Small intestine (tissue), 7 donors: Measurements from ENCODE around the gene ZYX. TPM values are rescaled to one million over a fixed set of nuclear protein-coding genes. Genes with fewer than 3 reads are reported as not detected.

ENCODE experiments used
- DNase-seq, 2 donors: peaks; one replicate each; pipeline versions ENCODE4 v3.0.0 to v3.0.0-alpha.2; 2013
- FAIRE-seq: peaks from 2 replicates; lab custom pipeline; 2012; peaks lifted over from hg19 to GRCh38; lab: Jason Lieb, UNC
- H3K27ac ChIP-seq, 3 donors: one replicate each; pipeline ENCODE4 v1.5.1; 2013; ENCODE audit warnings: low read length in 2 of 3, mild to moderate bottlenecking in 2 of 3, control low read depth in 1 of 3, inconsistent platforms in 1 of 3, low read depth in 1 of 3, moderate library complexity in 1 of 3
- H3K27me3 ChIP-seq, 3 donors: one replicate each; pipeline ENCODE4 v1.6.1; 2013; ENCODE audit warnings: low read length in 3 of 3, inconsistent platforms in 1 of 3; ENCODE audit not compliant: control insufficient read depth in 3 of 3, insufficient read depth in 3 of 3
- H3K36me3 ChIP-seq, 3 donors: one replicate each; pipeline ENCODE4 v1.6.1; 2013; ENCODE audit warnings: low read length in 3 of 3, inconsistent platforms in 1 of 3, low read depth in 1 of 3, mild to moderate bottlenecking in 1 of 3, moderate library complexity in 1 of 3; ENCODE audit not compliant: control insufficient read depth in 3 of 3, insufficient read depth in 2 of 3
- H3K4me1 ChIP-seq, 3 donors: one replicate each; pipeline ENCODE4 v1.6.1; 2013; ENCODE audit warnings: low read length in 2 of 3, inconsistent platforms in 1 of 3, low read depth in 1 of 3, mild to moderate bottlenecking in 1 of 3, moderate library complexity in 1 of 3; ENCODE audit not compliant: control insufficient read depth in 3 of 3, insufficient read depth in 2 of 3
- H3K4me3 ChIP-seq, 3 donors: one replicate each; pipeline ENCODE4 v1.5.1; 2013; ENCODE audit warnings: low read length in 3 of 3, control low read depth in 1 of 3, inconsistent platforms in 1 of 3, low read depth in 1 of 3, mild to moderate bottlenecking in 1 of 3, moderate library complexity in 1 of 3
- H3K9me3 ChIP-seq, 2 donors: one replicate each; pipeline ENCODE4 v1.6.1; 2013; ENCODE audit warnings: low read depth in 1 of 2, low read length in 1 of 2; ENCODE audit not compliant: control insufficient read depth in 2 of 2, insufficient read depth in 1 of 2
- WGBS, 3 donors: extraction: QIAGEN DNeasy Blood & Tissue Kit; methylation state at CpG; one replicate each; pipeline ENCODE4 v1.1.7; 2013; 5-methylcytosine and 5-hydroxymethylcytosine counted together
- polyA plus RNA-seq, 4 donors: library from polyadenylated mRNA; stranded (reverse) in 3 of 4; unstranded in 1 of 4; fragments of 200-250 nt in 3 of 4; fragments of 120-200 nt in 1 of 4; gene quantifications; one replicate each; pipeline versions ENCODE4 v1.2.1 to v1.2.3, GENCODE V29; 2013
- donor health status: healthy with polysubstance abuse.
- donor health status: control.
- donor health status: control.
- donor health status: Bipolar disorder and iron deficiency.
- donor health status: healthy.

Gene ZYX
- polyA plus RNA-seq, 4 donors, result 50.3 to 77.1 (median 62.0) TPM

DNA sequence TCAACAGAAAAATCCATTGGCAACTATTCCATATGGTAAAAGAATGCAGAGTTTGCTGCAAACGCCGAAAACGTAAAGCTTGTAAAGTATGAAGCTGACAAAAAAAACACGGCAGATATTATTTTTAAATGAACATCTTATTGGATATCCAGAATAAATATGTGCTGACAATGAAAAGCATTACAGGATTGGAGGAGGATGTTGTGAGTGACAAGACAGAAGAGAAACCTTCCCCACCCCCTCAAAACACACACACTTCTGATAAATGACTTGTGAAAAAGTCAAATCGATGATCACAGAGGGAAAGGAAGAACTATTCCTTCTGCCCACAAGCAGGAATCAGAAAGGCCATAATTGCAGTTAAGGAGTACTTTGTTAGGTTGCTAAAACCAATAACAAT lies 33.2 kb upstream of the ZYX start:
- FAIRE-seq, result no peak
- no peak overlapping the region for H3K27ac ChIP-seq
- no peak for DNase-seq
- 56 to 79% (median 64%) methylated on average over 5 of the region's 5 CpGs for WGBS, 3 donors
- H3K27me3 ChIP-seq, result peaks cover 0 to 16% (median 0%) of the 10 kb centered on the region in 3 donors
- H3K9me3 ChIP-seq, result no peaks in the 10 kb centered on the region
- H3K4me1 ChIP-seq, result peaks cover 0 to 3% (median 0%) of the 10 kb centered on the region in 3 donors
- H3K4me3 ChIP-seq, result no peak overlapping the region
- no peaks in the 10 kb centered on the region for H3K36me3 ChIP-seq

DNA sequence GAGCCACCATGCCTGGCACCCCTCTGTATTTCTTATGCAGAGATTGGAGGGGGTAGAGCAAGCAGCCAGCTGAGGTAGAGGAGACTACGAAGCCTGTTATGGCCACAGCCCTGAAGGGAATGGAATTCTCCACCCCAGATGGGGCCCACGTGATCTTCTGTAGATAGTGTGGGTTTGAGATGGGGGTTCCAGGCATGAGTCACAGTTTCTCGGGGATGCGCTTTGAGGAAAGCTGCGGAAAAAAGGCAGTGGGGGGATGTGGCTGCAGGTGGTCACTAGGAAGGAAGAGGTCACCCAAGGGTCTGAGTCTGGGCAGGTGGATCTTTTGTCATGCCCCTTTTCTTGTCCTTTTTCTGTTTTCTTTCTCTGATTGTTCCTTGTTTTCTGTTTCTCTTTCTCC lies 30.1 kb upstream of the ZYX start:
- no peak for FAIRE-seq
- Histone ChIP-seq H3K9me3 (no peaks in the 10 kb centered on the region), H3K27me3 (peaks cover 0 to 6% (median 0%) of the 10 kb centered on the region in 3 donors), H3K4me3 (no peak overlapping the region), H3K36me3 (no peaks in the 10 kb centered on the region), H3K4me1 (no peaks in the 10 kb centered on the region), H3K27ac (no peak overlapping the region)
- no peak for DNase-seq
- WGBS, 3 donors, result 61 to 66% (median 64%) methylated on average over 5 of the region's 5 CpGs

DNA sequence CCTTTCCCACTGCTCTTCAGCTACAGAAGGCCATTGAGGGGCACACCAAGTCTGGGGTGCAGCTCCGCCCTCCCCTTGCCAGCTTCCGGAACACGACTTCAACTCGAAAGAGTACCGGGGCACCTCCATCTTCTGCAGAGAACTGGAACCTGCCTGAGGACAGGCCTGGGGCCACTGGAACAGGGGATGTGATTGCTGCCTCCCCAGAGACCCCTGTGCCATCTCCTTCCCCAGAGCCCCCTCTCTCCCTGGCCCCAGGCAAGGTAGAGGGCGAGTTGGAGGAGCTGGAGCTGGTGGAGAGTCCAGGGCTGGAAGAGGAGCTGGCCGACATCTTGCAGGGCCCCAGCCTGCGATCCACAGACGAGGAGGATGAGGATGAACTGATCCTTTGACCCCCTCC lies 29.6 kb upstream of the ZYX start:
- no peaks in the 10 kb centered on the region for H3K36me3 ChIP-seq
- no peak for DNase-seq
- 90 to 96% (median 91%) methylated on average over 9 of the region's 9 CpGs for WGBS, 3 donors
- no peaks in the 10 kb centered on the region for H3K4me1 ChIP-seq
- no peak for FAIRE-seq
- no peak overlapping the region for H3K27ac ChIP-seq
- no peaks in the 10 kb centered on the region for H3K9me3 ChIP-seq
- peaks cover 0 to 6% (median 0%) of the 10 kb centered on the region in 3 donors for H3K27me3 ChIP-seq
- no peak overlapping the region for H3K4me3 ChIP-seq

DNA sequence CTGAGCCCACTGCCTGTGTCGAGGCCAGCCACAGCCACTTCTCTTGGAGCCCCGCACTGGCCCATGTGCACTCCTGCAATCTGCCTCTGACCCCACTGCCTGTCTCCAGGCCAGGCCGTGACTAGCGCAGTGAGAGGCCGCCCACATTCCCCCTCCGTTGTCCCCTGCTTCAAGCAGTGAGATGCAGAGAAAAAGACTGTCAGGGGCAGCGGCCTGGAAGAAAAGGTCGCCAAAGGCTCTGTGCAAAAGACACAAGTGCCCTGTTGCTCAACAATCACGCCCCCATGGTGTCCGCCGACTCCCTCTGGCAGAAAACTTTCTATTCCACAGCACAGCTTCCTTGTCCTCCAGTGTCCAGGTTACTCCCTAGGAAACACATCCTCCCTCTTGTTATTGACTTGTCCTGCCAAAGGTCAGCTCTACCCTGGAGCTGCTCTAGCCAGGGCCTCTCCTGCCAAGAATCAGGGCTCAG lies 28.6 kb upstream of the ZYX start:
- no peaks in the 10 kb centered on the region for H3K4me1 ChIP-seq
- no peaks in the 10 kb centered on the region for H3K36me3 ChIP-seq
- H3K9me3 ChIP-seq, result no peaks in the 10 kb centered on the region
- peaks cover 0 to 5% (median 0%) of the 10 kb centered on the region in 3 donors for H3K27me3 ChIP-seq
- H3K27ac ChIP-seq, result no peak overlapping the region
- FAIRE-seq (no peak), DNase-seq (no peak)
- 87 to 95% (median 92%) methylated on average over 10 to 11 of the region's 11 CpGs for WGBS, 3 donors
- H3K4me3 ChIP-seq, result no peak overlapping the region

DNA sequence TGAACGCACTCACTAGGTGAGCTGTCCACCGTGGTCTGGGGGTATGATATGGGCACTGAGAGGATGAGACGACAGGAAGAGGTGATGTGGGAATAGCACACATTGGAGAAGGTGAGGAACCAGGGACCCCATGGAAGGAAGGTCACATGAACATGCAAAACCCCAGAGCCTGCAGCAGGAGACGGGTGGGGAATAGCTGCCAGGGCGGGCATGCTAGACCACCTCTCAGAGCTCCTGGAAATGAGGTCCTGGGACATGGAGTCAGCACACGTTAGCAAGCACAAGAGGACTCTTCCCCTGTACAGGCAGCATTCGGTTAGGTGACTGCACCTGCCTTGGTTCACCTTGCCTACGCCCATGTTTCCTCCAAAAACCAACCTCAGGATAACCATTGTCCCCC lies 26.8 kb upstream of the ZYX start:
- no peak overlapping the region for H3K27ac ChIP-seq
- DNase-seq (no peak), FAIRE-seq (no peak)
- H3K36me3 ChIP-seq, result no peaks in the 10 kb centered on the region
- no peaks in the 10 kb centered on the region for H3K4me1 ChIP-seq
- WGBS, 3 donors, result 76 to 91% (median 89%) methylated on average over 8 of the region's 8 CpGs
- H3K4me3 ChIP-seq, result no peak overlapping the region
- H3K27me3 ChIP-seq, result peaks cover 0 to 7% (median 0%) of the 10 kb centered on the region in 3 donors
- H3K9me3 ChIP-seq, result no peaks in the 10 kb centered on the region

DNA sequence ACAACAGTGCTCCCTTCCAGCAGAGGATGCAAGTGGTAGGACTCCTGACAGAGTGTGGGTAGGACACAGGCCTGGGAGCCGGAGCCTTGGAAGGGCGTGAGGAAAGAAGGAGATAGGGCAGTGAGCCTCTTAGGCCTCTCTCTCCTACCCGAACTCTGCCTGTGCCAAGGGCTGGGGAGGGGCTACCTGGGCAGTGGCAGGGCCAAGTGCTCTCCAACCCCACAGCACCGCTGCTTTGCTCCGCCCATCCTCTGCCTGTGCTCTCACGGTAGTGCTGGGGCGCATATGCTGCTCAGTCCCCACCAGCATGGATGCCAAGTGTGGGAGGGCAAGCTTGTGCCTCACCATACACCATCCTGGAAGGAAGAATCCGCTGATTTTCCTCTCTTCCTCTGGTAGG lies 26.2 kb upstream of the ZYX start:
- WGBS, 3 donors, result 44 to 80% (median 66%) methylated on average over 8 of the region's 8 CpGs
- DNase-seq (no peak), FAIRE-seq (no peak)

DNA sequence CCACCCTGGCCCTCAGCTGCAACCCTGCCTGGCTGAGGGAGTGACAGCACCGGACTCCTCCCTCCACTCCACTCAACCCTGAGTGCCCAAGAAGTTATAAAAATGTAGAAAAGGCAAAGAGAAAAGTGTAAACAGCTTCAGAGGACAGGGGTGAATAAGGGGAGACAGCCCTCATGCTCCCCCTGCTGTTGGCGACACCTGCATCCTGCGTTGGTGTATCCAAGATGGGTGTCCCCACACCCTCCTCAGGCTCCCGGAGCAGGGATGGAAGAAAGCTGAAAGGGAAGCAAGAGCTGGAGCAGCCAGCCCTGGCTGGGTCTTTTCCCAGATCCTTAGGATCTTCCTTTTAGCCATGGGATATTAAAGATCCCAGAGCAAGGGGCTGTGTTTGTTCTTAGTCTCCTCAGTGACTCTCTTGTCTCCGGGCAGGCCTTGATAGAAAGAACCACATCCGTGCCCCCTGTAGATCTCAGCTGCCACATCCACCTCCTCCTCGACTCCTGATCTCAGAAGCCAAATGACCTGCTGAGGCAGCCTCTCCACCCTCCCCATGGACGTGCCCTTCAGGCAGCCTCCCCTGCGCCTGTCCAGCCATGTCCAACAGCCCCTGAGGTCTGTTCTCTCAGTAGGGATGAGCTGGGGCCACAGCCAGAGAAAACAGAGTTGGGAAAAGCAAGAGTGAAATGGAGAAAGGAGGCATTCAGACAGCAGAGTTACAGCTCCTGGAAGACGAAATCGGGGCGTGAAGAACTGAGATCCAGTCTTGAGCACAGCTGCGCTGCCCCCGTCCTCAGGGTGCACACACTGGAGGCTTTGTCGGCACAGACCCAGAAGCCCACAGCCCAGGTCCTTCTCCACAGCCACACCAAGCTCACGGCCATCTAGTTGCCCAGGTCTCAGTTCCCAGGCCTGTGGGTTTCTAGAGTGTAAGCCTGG lies 25.4 kb upstream of the ZYX start:
- no peak overlapping the region for H3K4me3 ChIP-seq
- no peaks in the 10 kb centered on the region for H3K36me3 ChIP-seq
- H3K27me3 ChIP-seq, result peaks cover 0 to 18% (median under 1%) of the 10 kb centered on the region in 3 donors
- WGBS, 3 donors, result 90 to 93% (median 92%) methylated on average over 16 of the region's 16 CpGs
- DNase-seq (no peak), FAIRE-seq (no peak)
- H3K9me3 ChIP-seq, result no peaks in the 10 kb centered on the region
- no peaks in the 10 kb centered on the region for H3K4me1 ChIP-seq
- H3K27ac ChIP-seq, result no peak overlapping the region

More for the DNA sequence above, 26.2 kb upstream of the ZYX start:
- H3K36me3 ChIP-seq, result no peaks in the 10 kb centered on the region
- no peaks in the 10 kb centered on the region for H3K9me3 ChIP-seq
- H3K4me3 ChIP-seq, result no peak overlapping the region
- no peaks in the 10 kb centered on the region for H3K4me1 ChIP-seq
- H3K27me3 ChIP-seq, result peaks cover 0 to 13% (median 0%) of the 10 kb centered on the region in 3 donors
- H3K27ac ChIP-seq, result no peak overlapping the region

DNA sequence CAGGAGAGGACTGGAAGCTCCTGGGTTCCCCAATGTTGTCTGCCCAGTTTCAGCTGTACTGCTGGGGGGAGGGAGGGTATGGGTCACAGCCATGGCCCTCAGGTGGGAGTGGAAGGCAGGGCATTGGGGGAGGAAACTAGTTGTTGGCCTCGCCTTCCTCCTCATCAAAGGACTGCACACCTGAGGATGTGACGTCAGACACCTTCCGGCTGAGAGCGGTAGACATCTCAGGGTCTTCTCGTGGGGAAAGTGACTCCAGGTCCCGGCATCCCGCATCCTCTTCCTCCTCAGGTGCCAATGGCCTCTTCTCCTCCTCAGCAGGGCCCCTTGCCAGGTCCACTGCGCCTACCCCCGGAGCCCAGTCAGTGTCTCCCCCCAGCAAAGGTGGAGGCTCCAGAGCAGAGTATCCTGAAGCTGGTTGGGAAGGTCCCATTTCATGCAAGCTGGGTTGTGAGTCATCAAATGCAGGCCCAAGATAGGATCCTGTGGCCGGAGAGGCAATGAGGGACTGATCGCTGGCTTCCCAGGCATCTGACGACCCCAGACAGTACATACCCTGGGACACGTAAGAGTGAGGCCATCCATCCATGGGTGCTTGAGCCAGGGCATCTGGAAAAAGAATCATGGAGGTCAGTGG lies 24.6 kb upstream of the ZYX start:
- H3K27ac ChIP-seq, result no peak overlapping the region
- peaks cover 0 to 26% (median 4%) of the 10 kb centered on the region in 3 donors for H3K27me3 ChIP-seq
- H3K4me3 ChIP-seq, result no peak overlapping the region
- 91 to 99% (median 94%) methylated on average over 12 to 13 of the region's 13 CpGs for WGBS, 3 donors
- FAIRE-seq (no peak), DNase-seq (no peak)
- no peaks in the 10 kb centered on the region for H3K36me3 ChIP-seq
- H3K4me1 ChIP-seq, result no peaks in the 10 kb centered on the region
- H3K9me3 ChIP-seq, result no peaks in the 10 kb centered on the region
